HepG2 (cell line): ENCODE data around the gene PLIN4. TPM values are rescaled to one million over a fixed set of nuclear protein-coding genes. Genes with fewer than 3 reads are reported as not detected.

Experiments
- BRCA1 ChIP-seq: sonication (generic); formaldehyde crosslinking; IDR thresholded peaks from 2 replicates; pipeline ENCODE4 v1.4.0; 2020; ENCODE audit warnings: missing genetic modification reagents
- MXD4 ChIP-seq: IDR thresholded peaks from 2 replicates; pipeline ENCODE4 v1.6.1; 2016; ENCODE audit warnings: mild to moderate bottlenecking, missing biosample characterization, missing genetic modification reagents
- RFX1 ChIP-seq: fragments of 450-650 bp; IDR thresholded peaks from 2 replicates; pipeline ENCODE4 v1.6.1; 2017
- SAP130 ChIP-seq: IDR thresholded peaks from 2 replicates; pipeline ENCODE4 v1.6.1; 2016; ENCODE audit warnings: low read depth
- SOX6 ChIP-seq, 2 experiments: fragments of 450-650 bp in 1 of 2; sonication (generic) in 1 of 2; formaldehyde crosslinking in 1 of 2; IDR thresholded peaks; 2 replicates each; pipeline versions ENCODE4 v1.4.0 to v1.6.1; 2017 to 2020; ENCODE audit warnings: antibody characterized with exemption in 1 of 2, mild to moderate bottlenecking in 1 of 2, missing genetic modification reagents in 1 of 2
- TOPORS ChIP-seq: sonication (generic); formaldehyde crosslinking; IDR thresholded peaks from 2 replicates; pipeline ENCODE4 v1.8.0; 2023; ENCODE audit warnings: mild to moderate bottlenecking, missing genetic modification reagents
- YEATS4 ChIP-seq: sonication (generic); formaldehyde crosslinking; IDR thresholded peaks from 2 replicates; pipeline ENCODE4 v1.4.0; 2020; ENCODE audit warnings: missing genetic modification reagents, borderline replicate concordance
- ZFYVE20 ChIP-seq: sonication (generic); formaldehyde crosslinking; IDR thresholded peaks from 2 replicates; pipeline ENCODE4 v1.8.0; 2023; ENCODE audit warnings: low read depth, mild to moderate bottlenecking, moderate library complexity, missing genetic modification reagents, borderline replicate concordance
- ZNF274 ChIP-seq: sonication (generic); formaldehyde crosslinking; IDR thresholded peaks from 2 replicates; pipeline ENCODE4 v1.5.1; 2020; ENCODE audit warnings: mild to moderate bottlenecking, missing genetic modification reagents
- ZNF292 ChIP-seq: sonication (generic); formaldehyde crosslinking; IDR thresholded peaks from 2 replicates; pipeline ENCODE4 v1.8.1; 2022; ENCODE audit warnings: mild to moderate bottlenecking, low read depth, missing genetic modification reagents, borderline replicate concordance
- ZSCAN25 ChIP-seq: sonication (generic); formaldehyde crosslinking; IDR thresholded peaks from 2 replicates; pipeline ENCODE4 v1.8.0; 2022; ENCODE audit warnings: mild to moderate bottlenecking, missing genetic modification reagents
- polyA plus RNA-seq, 8 experiments: library from polyadenylated mRNA; depleted of rRNA in 3 of 8; stranded (reverse) in 7 of 8; unstranded in 1 of 8; fragments of >200 nt; fragmentation: Illumina TruSeq in 4 of 8; extraction: Trizol in 4 of 8; gene quantifications; 2 replicates each; pipeline versions ENCODE4 v1.2.1 to v1.2.3, GENCODE V29; 2011 to 2016; ENCODE audit warnings: low read depth in 4 of 8, missing spikeins in 1 of 8, mixed read lengths in 1 of 8; ENCODE audit not compliant: insufficient read depth in 1 of 8
- total RNA-seq, 5 experiments: library from RNA; depleted of rRNA; stranded (reverse); fragments of >200 nt; fragmentation: Illumina TruSeq; extraction: Trizol; gene quantifications; 2 replicates each; pipeline ENCODE4 v1.2.3, GENCODE V29; 2016; ENCODE audit warnings: low read depth in 1 of 5
- TF ChIP-seq, protein P1 (sequence below): sonication (generic); formaldehyde crosslinking; IDR thresholded peaks from one replicate; pipeline ENCODE4 v1.5.1; 2020; ENCODE audit warnings: mild to moderate bottlenecking, missing genetic modification reagents; ENCODE audit errors: not compliant biosample characterization
- TF ChIP-seq, protein P2 (sequence below): sonication (generic); formaldehyde crosslinking; IDR thresholded peaks from 2 replicates; pipeline ENCODE4 v1.5.1; 2020; ENCODE audit warnings: mild to moderate bottlenecking, missing genetic modification reagents
- TF ChIP-seq, protein P3 (sequence below): IDR thresholded peaks from 2 replicates; pipeline ENCODE4 v1.6.1; 2016; ENCODE audit warnings: mild to moderate bottlenecking, missing biosample characterization, missing genetic modification reagents
- TF ChIP-seq, protein P4 (sequence below): IDR thresholded peaks from 2 replicates; pipeline ENCODE4 v1.6.1; 2016; ENCODE audit warnings: missing biosample characterization, missing genetic modification reagents, low read depth

The PLIN4 gene
- total and polyA plus RNA-seq, 2 of the 13 experiments (the other 11 are each of a cell fraction or from before 2014, with no cell fraction given): 1.1 to 1.3 TPM

DNA sequence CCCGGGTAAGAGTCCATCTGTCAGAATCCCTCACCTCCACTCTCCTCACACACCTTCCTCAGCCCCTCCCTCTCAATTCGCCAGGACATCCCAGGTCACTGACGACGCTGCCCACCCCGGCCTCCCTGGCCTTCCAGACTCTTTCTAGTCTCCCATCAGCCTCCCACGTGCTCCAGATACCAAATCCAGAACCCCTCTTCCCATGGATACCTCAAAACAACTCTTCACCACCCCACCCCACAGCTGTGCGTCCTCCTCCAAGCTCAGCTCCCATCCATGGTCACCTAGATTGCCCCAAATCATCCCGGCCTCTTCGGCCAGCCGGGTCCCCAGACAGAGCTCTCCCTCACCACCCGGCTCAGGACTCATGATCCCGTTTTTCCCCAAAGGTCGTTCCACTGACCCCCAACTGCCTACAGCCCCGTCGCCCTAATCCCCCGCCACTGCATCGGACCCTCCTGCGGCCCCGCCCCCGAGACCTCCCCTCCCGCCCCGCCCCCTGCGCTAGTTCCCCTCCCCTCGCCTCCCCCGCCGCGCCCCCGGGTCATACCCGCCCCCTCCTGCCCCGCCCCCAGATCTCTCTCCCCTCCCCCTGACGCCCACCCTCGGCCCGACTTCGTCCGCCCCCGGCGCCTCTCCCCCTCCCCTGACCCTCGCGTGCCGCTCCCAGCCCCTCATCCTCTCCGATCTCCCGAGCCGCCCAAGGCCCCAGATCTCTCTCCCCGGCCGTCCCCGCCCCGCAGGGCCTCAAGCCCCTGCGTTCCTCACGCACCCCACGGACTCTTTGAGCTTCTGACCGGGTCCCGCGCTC lies 61.2 kb downstream of the PLIN4 start (continued):
- TF ChIP-seq, protein P1, sequence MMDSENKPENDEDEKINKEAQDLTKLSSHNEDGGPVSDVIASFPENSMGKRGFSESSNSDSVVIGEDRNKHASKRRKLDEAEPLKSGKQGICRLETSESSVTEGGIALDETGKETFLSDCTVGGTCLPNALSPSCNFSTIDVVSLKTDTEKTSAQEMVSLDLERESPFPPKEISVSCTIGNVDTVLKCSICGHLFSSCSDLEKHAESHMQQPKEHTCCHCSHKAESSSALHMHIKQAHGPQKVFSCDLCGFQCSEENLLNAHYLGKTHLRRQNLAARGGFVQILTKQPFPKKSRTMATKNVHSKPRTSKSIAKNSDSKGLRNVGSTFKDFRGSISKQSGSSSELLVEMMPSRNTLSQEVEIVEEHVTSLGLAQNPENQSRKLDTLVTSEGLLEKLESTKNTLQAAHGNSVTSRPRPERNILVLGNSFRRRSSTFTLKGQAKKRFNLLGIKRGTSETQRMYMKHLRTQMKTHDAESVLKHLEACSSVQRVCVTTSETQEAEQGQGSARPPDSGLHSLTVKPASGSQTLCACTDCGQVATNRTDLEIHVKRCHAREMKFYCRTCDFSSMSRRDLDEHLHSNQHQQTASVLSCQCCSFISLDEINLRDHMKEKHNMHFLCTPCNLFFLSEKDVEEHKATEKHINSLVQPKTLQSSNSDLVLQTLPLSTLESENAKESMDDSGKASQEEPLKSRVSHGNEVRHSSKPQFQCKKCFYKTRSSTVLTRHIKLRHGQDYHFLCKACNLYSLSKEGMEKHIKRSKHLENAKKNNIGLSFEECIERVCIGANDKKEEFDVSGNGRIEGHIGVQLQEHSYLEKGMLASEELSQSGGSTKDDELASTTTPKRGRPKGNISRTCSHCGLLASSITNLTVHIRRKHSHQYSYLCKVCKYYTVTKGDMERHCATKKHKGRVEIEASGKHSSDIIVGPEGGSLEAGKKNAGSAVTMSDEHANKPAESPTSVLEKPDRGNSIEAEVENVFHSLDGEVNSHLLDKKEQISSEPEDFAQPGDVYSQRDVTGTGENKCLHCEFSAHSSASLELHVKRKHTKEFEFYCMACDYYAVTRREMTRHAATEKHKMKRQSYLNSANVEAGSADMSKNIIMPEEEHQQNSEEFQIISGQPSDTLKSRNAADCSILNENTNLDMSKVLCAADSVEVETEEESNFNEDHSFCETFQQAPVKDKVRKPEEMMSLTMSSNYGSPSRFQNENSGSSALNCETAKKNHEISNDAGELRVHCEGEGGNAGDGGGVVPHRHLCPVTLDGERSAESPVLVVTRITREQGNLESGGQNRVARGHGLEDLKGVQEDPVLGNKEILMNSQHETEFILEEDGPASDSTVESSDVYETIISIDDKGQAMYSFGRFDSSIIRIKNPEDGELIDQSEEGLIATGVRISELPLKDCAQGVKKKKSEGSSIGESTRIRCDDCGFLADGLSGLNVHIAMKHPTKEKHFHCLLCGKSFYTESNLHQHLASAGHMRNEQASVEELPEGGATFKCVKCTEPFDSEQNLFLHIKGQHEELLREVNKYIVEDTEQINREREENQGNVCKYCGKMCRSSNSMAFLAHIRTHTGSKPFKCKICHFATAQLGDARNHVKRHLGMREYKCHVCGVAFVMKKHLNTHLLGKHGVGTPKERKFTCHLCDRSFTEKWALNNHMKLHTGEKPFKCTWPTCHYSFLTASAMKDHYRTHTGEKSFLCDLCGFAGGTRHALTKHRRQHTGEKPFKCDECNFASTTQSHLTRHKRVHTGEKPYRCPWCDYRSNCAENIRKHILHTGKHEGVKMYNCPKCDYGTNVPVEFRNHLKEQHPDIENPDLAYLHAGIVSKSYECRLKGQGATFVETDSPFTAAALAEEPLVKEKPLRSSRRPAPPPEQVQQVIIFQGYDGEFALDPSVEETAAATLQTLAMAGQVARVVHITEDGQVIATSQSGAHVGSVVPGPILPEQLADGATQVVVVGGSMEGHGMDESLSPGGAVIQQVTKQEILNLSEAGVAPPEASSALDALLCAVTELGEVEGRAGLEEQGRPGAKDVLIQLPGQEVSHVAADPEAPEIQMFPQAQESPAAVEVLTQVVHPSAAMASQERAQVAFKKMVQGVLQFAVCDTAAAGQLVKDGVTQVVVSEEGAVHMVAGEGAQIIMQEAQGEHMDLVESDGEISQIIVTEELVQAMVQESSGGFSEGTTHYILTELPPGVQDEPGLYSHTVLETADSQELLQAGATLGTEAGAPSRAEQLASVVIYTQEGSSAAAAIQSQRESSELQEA (CRISPR knock-in tag): peak; percentile 28
- TF ChIP-seq ZNF292 (CRISPR knock-in tag) (no peak), ZNF274 (CRISPR knock-in tag) (no peak), ZSCAN25 (CRISPR knock-in tag) (0 out of 2 replicates have a peak, but pooled peaks have one; percentile 13), TOPORS (CRISPR knock-in tag) (no peak), SAP130 (CRISPR knock-in tag) (peak; percentile 43), MXD4 (no peak; the same call in 1 of the 2 replicates), ZFYVE20 (no peak), RFX1 (no peak), BRCA1 (no peak), YEATS4 (no peak), SOX6 (IDR thresholded peaks at IDR 0.05) (no peak), SOX6 (CRISPR knock-in tag; IDR thresholded peaks at IDR 0.05) (no peak)
- TF ChIP-seq, protein P2, sequence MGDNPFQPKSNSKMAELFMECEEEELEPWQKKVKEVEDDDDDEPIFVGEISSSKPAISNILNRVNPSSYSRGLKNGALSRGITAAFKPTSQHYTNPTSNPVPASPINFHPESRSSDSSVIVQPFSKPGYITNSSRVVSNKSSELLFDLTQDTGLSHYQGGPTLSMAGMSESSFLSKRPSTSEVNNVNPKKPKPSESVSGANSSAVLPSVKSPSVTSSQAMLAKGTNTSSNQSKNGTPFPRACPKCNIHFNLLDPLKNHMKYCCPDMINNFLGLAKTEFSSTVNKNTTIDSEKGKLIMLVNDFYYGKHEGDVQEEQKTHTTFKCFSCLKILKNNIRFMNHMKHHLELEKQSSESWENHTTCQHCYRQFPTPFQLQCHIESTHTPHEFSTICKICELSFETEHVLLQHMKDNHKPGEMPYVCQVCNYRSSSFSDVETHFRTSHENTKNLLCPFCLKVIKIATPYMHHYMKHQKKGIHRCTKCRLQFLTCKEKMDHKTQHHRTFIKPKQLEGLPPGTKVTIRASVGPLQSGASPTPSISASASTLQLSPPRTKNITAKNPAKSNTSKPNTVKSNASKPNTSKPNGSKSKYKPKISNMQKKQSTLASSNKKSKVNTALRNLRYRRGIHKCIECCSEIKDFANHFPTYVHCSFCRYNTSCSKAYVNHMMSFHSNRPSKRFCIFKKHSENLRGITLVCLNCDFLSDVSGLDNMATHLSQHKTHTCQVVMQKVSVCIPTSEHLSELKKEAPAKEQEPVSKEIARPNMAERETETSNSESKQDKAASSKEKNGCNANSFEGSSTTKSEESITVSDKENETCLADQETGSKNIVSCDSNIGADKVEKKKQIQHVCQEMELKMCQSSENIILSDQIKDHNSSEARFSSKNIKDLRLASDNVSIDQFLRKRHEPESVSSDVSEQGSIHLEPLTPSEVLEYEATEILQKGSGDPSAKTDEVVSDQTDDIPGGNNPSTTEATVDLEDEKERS (CRISPR knock-in tag): 0 out of 2 replicates have a peak, but pooled peaks have one; percentile 26
- TF ChIP-seq, protein P3, sequence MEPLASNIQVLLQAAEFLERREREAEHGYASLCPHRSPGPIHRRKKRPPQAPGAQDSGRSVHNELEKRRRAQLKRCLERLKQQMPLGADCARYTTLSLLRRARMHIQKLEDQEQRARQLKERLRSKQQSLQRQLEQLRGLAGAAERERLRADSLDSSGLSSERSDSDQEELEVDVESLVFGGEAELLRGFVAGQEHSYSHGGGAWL (CRISPR knock-in tag): no peak
- TF ChIP-seq, protein P4, sequence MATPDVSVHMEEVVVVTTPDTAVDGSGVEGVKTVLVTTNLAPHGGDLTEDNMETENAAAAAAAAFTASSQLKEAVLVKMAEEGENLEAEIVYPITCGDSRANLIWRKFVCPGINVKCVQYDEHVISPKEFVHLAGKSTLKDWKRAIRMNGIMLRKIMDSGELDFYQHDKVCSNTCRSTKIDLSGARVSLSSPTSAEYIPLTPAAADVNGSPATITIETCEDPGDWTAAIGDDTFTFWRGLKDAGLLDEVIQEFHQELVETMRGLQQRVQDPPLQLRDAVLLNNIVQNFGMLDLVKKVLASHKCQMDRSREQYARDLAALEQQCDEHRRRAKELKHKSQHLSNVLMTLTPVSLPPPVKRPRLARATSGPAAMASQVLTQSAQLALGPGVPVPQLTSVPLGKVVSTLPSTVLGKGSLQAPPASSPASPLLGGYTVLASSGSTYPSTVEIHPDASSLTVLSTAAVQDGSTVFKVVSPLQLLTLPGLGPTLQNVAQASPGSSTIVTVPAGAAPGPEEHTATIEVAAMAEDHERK (CRISPR knock-in tag): no peak
